Psoas muscle (tissue), 8 donors: Measurements from ENCODE around the gene LPCAT1. TPM values are rescaled to one million over a fixed set of nuclear protein-coding genes. Genes with fewer than 3 reads are reported as not detected.

Experiments
- ATAC-seq, 4 donors: fragments of 200-7000 bp; cut with Tn5 transposase; one replicate each; pipeline ENCODE4 v1.9.1; 2020; ENCODE audit warnings: moderate library complexity in 3 of 4, mild to moderate bottlenecking in 2 of 4
- DNase-seq, 2 donors: peaks; one replicate each; pipeline ENCODE4 v3.0.0-alpha.2; 2020
- H3K27ac ChIP-seq: fragments of 200-600 bp; one replicate; pipeline ENCODE4 v1.8.0; 2022
- H3K27me3 ChIP-seq, 3 donors: fragments of 200-600 bp in 1 of 3; one replicate each; pipeline versions ENCODE4 v1.6.1 to v1.8.0; 2013 to 2022; ENCODE audit warnings: low read length in 2 of 3, mild to moderate bottlenecking in 2 of 3, moderate library complexity in 1 of 3; ENCODE audit not compliant: insufficient read depth in 3 of 3
- H3K36me3 ChIP-seq, 2 donors: fragments of 200-600 bp in 1 of 2; one replicate each; pipeline versions ENCODE4 v1.6.1 to v1.8.0; 2013 to 2022; ENCODE audit warnings: low read depth in 1 of 2, mild to moderate bottlenecking in 1 of 2, moderate library complexity in 1 of 2; ENCODE audit not compliant: insufficient read depth in 1 of 2
- H3K4me1 ChIP-seq: fragments of 200-600 bp; one replicate; pipeline ENCODE4 v1.8.0; 2022
- H3K4me3 ChIP-seq: fragments of 200-600 bp; one replicate; pipeline ENCODE4 v1.8.0; 2022; ENCODE audit warnings: mild to moderate bottlenecking
- H3K9me3 ChIP-seq: fragments of 200-600 bp; one replicate; pipeline ENCODE4 v1.8.0; 2022
- CTCF ChIP-seq: fragments of 200-600 bp; IDR thresholded peaks from one replicate; pipeline ENCODE4 v1.8.0; 2022; ENCODE audit warnings: antibody characterized with exemption
- WGBS, 3 donors: extraction: QIAGEN DNeasy Blood & Tissue Kit; methylation state at CpG; one replicate each; pipeline versions ENCODE4 v1.1.6 to v1.1.7; 2013; 5-methylcytosine and 5-hydroxymethylcytosine counted together
- intact Hi-C, 2 donors: fragments of 100-400 bp; cut with DNase I; formaldehyde crosslinking; loops; one replicate each; pipeline versions ENCODE4 v1.11.0 to v1.14.2; 2022
- polyA plus RNA-seq, 3 donors: library from polyadenylated mRNA; stranded (reverse); fragments of 200-250 nt; gene quantifications; one replicate each; pipeline ENCODE4 v1.2.3, GENCODE V29; 2013
- total RNA-seq, 4 donors: library from RNA; stranded (reverse); fragmentation: NEBNext Ultra II Directional in 2 of 4; extraction: Animal tissue kit (Norgen Biotek cat#: 25700) in 2 of 4; gene quantifications; one replicate each; pipeline versions ENCODE4 v1.2.1 to v1.2.4, GENCODE V29; 2021 to 2023
- donor health status: healthy with polysubstance abuse.
- donor health status: DM: no; HTN: no; CAD: no; lungs with moderate emphysema.
- donor health status: Bipolar disorder and iron deficiency.
- donor health status: healthy.
- donor health status: DM: yes; HTN: yes; CAD: no.
- donor health status: DM: no; HTN: no; CAD: no.
- donor health status: DM: no; HTN: no; CAD: no.
- donor health status: DM: yes; HTN: yes; CAD: no.

The LPCAT1 gene
- total and polyA plus RNA-seq, 7 donors: 2.4 to 6.2 (median 4.7) TPM

- intact Hi-C loops: no loop called here
- WGBS, 3 donors: 71 to 73% (median 71%) methylated on average over 8 of the region's 8 CpGs
- no peaks in the 10 kb centered on the region for H3K27me3 ChIP-seq
- no peaks in the 10 kb centered on the region for H3K36me3 ChIP-seq
- H3K4me3 ChIP-seq: peak overlapping the region; percentile 45
- no peak for ATAC-seq
- DNase-seq: no peak
- H3K9me3 ChIP-seq: no peaks in the 10 kb centered on the region
- TF ChIP-seq CTCF: no peak
- no peaks in the 10 kb centered on the region for H3K4me1 ChIP-seq
- no peak overlapping the region for H3K27ac ChIP-seq
These were observed 13.3 kb upstream of the LPCAT1 start for GRCh38 chr5:1536871-1537602.

DNA sequence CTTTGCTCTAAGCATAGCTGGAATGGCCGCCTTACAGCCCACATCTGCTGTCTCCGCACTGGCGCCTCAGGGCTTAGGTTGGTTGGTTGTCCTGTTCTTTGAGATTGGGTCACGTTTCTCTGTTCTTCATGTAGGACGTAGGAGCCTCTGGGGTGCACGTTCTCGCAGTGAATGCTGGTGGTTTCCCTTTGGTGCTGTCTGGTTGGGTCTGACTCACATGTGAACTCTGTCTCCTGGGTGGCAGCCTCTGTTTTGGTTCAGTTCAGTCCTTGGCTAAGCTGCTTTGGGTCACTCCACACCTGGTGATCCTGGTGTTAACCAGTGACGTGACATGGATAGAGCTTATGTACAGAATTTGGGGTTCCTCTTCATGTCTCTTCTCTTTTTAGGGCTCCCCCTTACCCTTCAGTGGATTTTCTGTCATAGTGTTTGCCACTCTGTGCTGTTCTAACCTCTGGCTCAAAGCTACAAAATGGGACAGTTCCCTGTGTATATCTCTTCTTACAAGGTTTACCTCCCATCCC, 12.6 kb upstream of the LPCAT1 start:
- Histone ChIP-seq H3K36me3 (no peaks in the 10 kb centered on the region), H3K27me3 (no peaks in the 10 kb centered on the region), H3K4me3 (peak overlapping the region; percentile 45), H3K27ac (no peak overlapping the region), H3K9me3 (no peaks in the 10 kb centered on the region), H3K4me1 (no peaks in the 10 kb centered on the region)
- ATAC-seq: peak in 2 of 4 donors; percentile 35 to 37
- DNase-seq: peak; percentile 11 to 46
- whole genome bisulfite sequencing, 3 donors: 64 to 74% (median 69%) methylated on average over 8 of the region's 8 CpGs
- no peak for TF ChIP-seq CTCF
- intact Hi-C loops: no loop called here

- DNase-seq: no peak
- no peaks in the 10 kb centered on the region for H3K27me3 ChIP-seq
- H3K36me3 ChIP-seq: no peaks in the 10 kb centered on the region
- WGBS, 3 donors: 81 to 95% (median 91%) methylated on average over 3 of the region's 3 CpGs
- no peak for ATAC-seq
- no peaks in the 10 kb centered on the region for H3K9me3 ChIP-seq
- no peak overlapping the region for H3K27ac ChIP-seq
- H3K4me1 ChIP-seq: no peaks in the 10 kb centered on the region
- no peak for TF ChIP-seq CTCF
- intact Hi-C loops: no loop called here
- no peak overlapping the region for H3K4me3 ChIP-seq
These were observed 11.9 kb upstream of the LPCAT1 start for GRCh38 chr5:1535646-1536045.

GRCh38 chr5:1532384-1532783, 8.6 kb upstream of the LPCAT1 start:
- H3K4me3 ChIP-seq: no peak overlapping the region
- DNase-seq (no peak), ATAC-seq (no peak)
- H3K27ac ChIP-seq: no peak overlapping the region
- intact Hi-C loops: no loop called here
- H3K9me3 ChIP-seq: no peaks in the 10 kb centered on the region
- H3K27me3 ChIP-seq: no peaks in the 10 kb centered on the region
- 55 to 82% (median 73%) methylated on average over 1 of the region's 1 CpG for WGBS, 3 donors
- no peaks in the 10 kb centered on the region for H3K4me1 ChIP-seq
- no peak for TF ChIP-seq CTCF
- no peaks in the 10 kb centered on the region for H3K36me3 ChIP-seq
